ENCODE data around the gene FGD5.

- TF ChIP-seq CTCF (IDR thresholded peaks at IDR 0.05) (no peak), POLR2A (IDR thresholded peaks at IDR 0.05) (no peak)
Observed at GRCh38 chr3:14798231-14798630, 20.5 kb upstream of the FGD5 start.

Data from esophagus squamous epithelium (tissue), 4 donors.